Testis (tissue), 3 donors: ENCODE data around the gene DACT2. TPM values are rescaled to one million over a fixed set of nuclear protein-coding genes. Genes with fewer than 3 reads are reported as not detected.
"Not testable (repeated sequence)": the region's sequence is repeated elsewhere in the genome, so short reads cannot be mapped to it uniquely, and the experiment has no call there.

Experiments used
- DNase-seq: peaks from one replicate; pipeline ENCODE4 v3.0.0-alpha.2; 2019
- H3K27ac ChIP-seq, 2 donors: fragments of 200-600 bp; sonication (generic); one replicate each; pipeline ENCODE4 v1.5.1; 2019
- H3K27me3 ChIP-seq: fragments of 200-600 bp; sonication (generic); one replicate; pipeline ENCODE4 v1.5.1; 2019
- H3K36me3 ChIP-seq: fragments of 200-600 bp; sonication (generic); one replicate; pipeline ENCODE4 v1.5.1; 2017; ENCODE audit warnings: low read depth; ENCODE audit errors: missing control alignments
- H3K4me1 ChIP-seq: fragments of 200-600 bp; sonication (generic); one replicate; pipeline ENCODE4 v1.5.1; 2019
- H3K4me3 ChIP-seq, 2 donors: fragments of 200-600 bp; sonication (generic); one replicate each; pipeline ENCODE4 v1.5.1; 2017 to 2019
- H3K9me3 ChIP-seq: fragments of 200-600 bp; sonication (generic); one replicate; pipeline ENCODE4 v1.5.1; 2017
- POLR2A ChIP-seq: fragments of 450-650 bp; IDR thresholded peaks from one replicate; pipeline ENCODE4 v1.6.1; 2017; ENCODE audit warnings: antibody characterized with exemption, mild to moderate bottlenecking, moderate library complexity
- WGBS, 2 donors: methylation state at CpG; one replicate each; pipeline ENCODE4 v1.1.5; 2018; 5-methylcytosine and 5-hydroxymethylcytosine counted together
- intact Hi-C: fragments of 100-400 bp; cut with DNase I; formaldehyde crosslinking; loops from one replicate; pipeline ENCODE4 v1.15.1; 2023; ENCODE audit warnings: low total_unique reads
- polyA plus RNA-seq: library from polyadenylated mRNA; stranded (reverse); fragments of 350-450 nt; fragmentation: Illumina TruSeq; extraction: RNeasy Lipid Tissue Mini Kit (QIAGEN cat#74804); gene quantifications from one replicate; pipeline ENCODE4 v1.2.3, GENCODE V29; 2014; ENCODE audit warnings: low read depth, low replicate concordance; ENCODE audit not compliant: insufficient read depth
- total RNA-seq, 2 donors: library from RNA; depleted of rRNA; stranded (reverse); fragments of >200 nt; gene quantifications; one replicate each; pipeline ENCODE4 v1.2.3, GENCODE V29; 2016
- TF ChIP-seq, protein P1 (sequence below), 3 experiments: fragments of 450-650 bp in 2 of 3; fragments of 200-600 bp in 1 of 3; sonication (generic) in 1 of 3; IDR thresholded peaks; one replicate each; pipeline ENCODE4 v1.5.1; 2016 to 2019; ENCODE audit warnings: antibody characterized with exemption in 3 of 3, mild to moderate bottlenecking in 2 of 3, moderate library complexity in 1 of 3

DACT2 gene
- total and polyA plus RNA-seq, 3 donors from 2014 or later = 1.8 to 20.8 (median 2.0) TPM

GRCh38 chr6:168281826-168282225 is 37.8 kb downstream of the DACT2 start:
- Histone ChIP-seq H3K4me3 (no peak overlapping the region), H3K9me3 (no peaks in the 10 kb centered on the region), H3K27ac (no peak overlapping the region), H3K27me3 (no peaks in the 10 kb centered on the region), H3K4me1 (no peaks in the 10 kb centered on the region), H3K36me3 (no peaks in the 10 kb centered on the region)
- 77 to 93% methylated on average over 7 of the region's 7 CpGs for WGBS, 2 donors
- TF ChIP-seq, protein P1, sequence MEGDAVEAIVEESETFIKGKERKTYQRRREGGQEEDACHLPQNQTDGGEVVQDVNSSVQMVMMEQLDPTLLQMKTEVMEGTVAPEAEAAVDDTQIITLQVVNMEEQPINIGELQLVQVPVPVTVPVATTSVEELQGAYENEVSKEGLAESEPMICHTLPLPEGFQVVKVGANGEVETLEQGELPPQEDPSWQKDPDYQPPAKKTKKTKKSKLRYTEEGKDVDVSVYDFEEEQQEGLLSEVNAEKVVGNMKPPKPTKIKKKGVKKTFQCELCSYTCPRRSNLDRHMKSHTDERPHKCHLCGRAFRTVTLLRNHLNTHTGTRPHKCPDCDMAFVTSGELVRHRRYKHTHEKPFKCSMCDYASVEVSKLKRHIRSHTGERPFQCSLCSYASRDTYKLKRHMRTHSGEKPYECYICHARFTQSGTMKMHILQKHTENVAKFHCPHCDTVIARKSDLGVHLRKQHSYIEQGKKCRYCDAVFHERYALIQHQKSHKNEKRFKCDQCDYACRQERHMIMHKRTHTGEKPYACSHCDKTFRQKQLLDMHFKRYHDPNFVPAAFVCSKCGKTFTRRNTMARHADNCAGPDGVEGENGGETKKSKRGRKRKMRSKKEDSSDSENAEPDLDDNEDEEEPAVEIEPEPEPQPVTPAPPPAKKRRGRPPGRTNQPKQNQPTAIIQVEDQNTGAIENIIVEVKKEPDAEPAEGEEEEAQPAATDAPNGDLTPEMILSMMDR (IDR thresholded peaks at IDR 0.05) = no peak
- no peak for TF ChIP-seq POLR2A
- no peak for DNase-seq
- intact Hi-C loops = no loop called here

GRCh38 chr6:168281314-168281713 is 38.3 kb downstream of the DACT2 start:
- DNase-seq, H3K27ac ChIP-seq, H3K27me3 ChIP-seq, H3K36me3 ChIP-seq, H3K4me1 ChIP-seq, H3K4me3 ChIP-seq, H3K9me3 ChIP-seq, intact Hi-C loops: not testable (repeated sequence)
- WGBS, 2 donors = 89 to 95% methylated on average over 6 to 12 of the region's 13 CpGs

DNA sequence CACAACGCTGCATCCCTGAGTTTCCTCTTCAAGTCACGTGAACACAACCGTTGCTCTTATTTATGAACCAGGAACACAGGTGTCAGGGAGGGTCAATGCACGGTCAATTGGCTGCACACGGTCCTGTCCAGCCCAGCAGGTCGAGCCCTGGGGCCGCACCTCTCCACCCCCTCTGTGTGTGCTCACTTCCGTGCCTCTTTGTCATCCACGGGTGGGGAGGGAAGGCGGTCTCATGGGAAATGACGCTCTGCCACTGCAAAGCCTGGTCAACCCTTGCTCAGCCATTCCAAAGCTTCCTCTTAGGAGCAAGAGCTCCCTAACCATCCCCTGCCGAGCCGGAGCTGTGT is 38.7 kb downstream of the DACT2 start:
- no peaks in the 10 kb centered on the region for H3K9me3 ChIP-seq
- H3K36me3 ChIP-seq = no peaks in the 10 kb centered on the region
- intact Hi-C loops = no loop called here
- no peak for DNase-seq
- no peak overlapping the region for H3K27ac ChIP-seq
- 72 to 74% methylated on average over 13 of the region's 13 CpGs for WGBS, 2 donors
- no peaks in the 10 kb centered on the region for H3K4me1 ChIP-seq
- no peak for TF ChIP-seq POLR2A
- TF ChIP-seq, protein P1 (IDR thresholded peaks at IDR 0.05) = no peak
- H3K27me3 ChIP-seq = no peaks in the 10 kb centered on the region
- no peak overlapping the region for H3K4me3 ChIP-seq

DNA sequence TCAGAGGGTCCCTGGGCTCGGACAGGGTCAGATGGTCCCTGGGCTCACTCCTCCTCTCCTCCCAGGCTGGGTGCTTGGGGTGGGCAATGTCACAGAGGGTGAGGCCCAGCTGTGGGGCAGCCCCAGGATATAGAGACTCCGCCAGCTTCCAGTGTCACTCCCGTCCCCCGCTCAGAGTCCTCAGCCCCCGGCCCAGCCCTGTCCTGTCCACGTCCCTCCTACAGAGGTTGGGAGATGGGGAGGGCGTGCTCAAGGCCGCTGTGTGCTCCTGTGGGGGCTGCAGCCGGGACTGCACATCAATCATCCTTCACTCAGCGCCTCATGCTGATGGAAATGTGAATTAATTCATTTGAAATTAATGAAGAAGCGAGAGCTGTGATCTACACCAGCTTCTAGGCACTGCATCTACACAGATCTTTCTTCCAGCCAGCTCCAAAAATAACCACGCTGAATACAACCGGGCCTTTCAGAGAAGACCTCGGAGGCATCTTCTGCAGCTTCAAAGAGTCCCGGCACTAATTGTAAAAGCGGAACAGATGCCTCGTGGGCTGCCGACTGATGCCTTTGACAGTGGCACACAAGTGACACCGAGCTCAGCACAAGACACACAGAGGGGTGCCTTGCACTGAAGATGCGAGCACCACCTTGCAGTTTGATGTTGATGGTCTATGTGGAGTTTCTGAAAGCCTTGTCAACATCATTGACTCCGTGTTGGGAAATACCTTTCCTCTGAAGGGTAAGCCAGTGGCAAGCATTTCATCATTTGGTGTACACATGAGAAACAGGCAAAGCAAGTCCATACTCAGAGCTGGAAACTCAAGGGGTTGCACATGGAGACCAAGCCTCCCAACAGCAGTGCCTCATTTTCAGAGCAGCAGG is 39.3 kb downstream of the DACT2 start:
- intact Hi-C loops = no loop called here
- no peak for TF ChIP-seq POLR2A
- TF ChIP-seq, protein P1 (IDR thresholded peaks at IDR 0.05) = no peak
- no peaks in the 10 kb centered on the region for H3K9me3 ChIP-seq
- 60 to 62% methylated on average over 11 to 21 of the region's 21 CpGs for WGBS, 2 donors
- H3K4me1 ChIP-seq = no peaks in the 10 kb centered on the region
- no peak for DNase-seq
- H3K27ac ChIP-seq = no peak overlapping the region
- H3K27me3 ChIP-seq = no peaks in the 10 kb centered on the region
- no peaks in the 10 kb centered on the region for H3K36me3 ChIP-seq
- H3K4me3 ChIP-seq = no peak overlapping the region

DNA sequence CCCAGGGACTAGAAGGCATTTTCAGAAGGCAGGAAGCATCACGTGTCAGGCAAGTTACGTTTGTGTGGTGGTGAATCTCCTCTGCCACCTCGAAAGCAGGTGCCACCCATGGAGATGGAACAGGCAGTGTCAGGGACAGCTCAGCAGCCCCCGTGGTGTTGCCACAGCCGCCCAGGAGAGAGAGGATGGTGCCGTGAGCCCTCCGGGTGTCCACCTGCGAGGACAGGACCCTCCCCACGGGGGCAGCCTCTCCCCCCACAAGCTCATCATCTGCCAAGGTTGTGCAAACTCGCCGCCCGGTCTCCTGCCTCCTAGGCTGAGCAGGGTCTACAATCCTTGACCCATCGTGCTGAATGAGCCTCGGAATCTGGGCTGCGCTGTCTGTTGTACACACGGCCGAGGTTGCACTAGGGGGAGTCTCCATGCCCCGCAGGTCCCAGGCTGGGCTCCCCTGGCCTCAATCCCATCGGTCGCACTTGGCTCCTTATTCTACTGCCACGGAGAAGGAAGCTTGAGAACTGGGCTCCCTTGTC is 40.1 kb downstream of the DACT2 start:
- H3K27me3 ChIP-seq = no peaks in the 10 kb centered on the region
- H3K4me1 ChIP-seq = no peaks in the 10 kb centered on the region
- no peak overlapping the region for H3K4me3 ChIP-seq
- no peaks in the 10 kb centered on the region for H3K36me3 ChIP-seq
- no peak overlapping the region for H3K27ac ChIP-seq
- intact Hi-C loops = no loop called here
- H3K9me3 ChIP-seq = no peaks in the 10 kb centered on the region
- TF ChIP-seq, protein P1 (IDR thresholded peaks at IDR 0.05) = no peak
- no peak for TF ChIP-seq POLR2A
- 67 to 79% methylated on average over 14 to 21 of the region's 21 CpGs for WGBS, 2 donors
- DNase-seq = no peak
